Body of pancreas (tissue), 4 donors: ENCODE measurements around the gene METTL24. TPM values are rescaled to one million over a fixed set of nuclear protein-coding genes. Genes with fewer than 3 reads are reported as not detected.

Experiments
- ATAC-seq: fragments of 150-250 bp; one replicate; pipeline ENCODE4 v1.9.1; 2016
- DNase-seq, 4 donors: peaks; one replicate each; pipeline ENCODE4 v3.0.0-alpha.2; 2019
- H3K27ac ChIP-seq, 4 donors: fragments of 200-600 bp; sonication (generic); 1 replicate in 3 of 4; 2 replicates in 1 of 4; pipeline versions ENCODE4 v1.5.1 to v1.6.1; 2016 to 2019; ENCODE audit warnings: mild to moderate bottlenecking in 1 of 4, mixed read lengths in 1 of 4, moderate library complexity in 1 of 4
- H3K27me3 ChIP-seq, 2 donors: fragments of 200-600 bp; sonication (generic); one replicate each; pipeline ENCODE4 v1.6.0; 2016; ENCODE audit warnings: mild to moderate bottlenecking in 1 of 2
- H3K36me3 ChIP-seq, 2 donors: fragments of 200-600 bp; sonication (generic); replicated peaks in 1 of 2; 2 replicates each; pipeline ENCODE4 v1.5.1; 2016; ENCODE audit warnings: low read depth in 2 of 2; ENCODE audit not compliant: insufficient read depth in 1 of 2
- H3K4me1 ChIP-seq: fragments of 200-600 bp; sonication (generic); one replicate; pipeline ENCODE4 v1.6.0; 2016
- H3K4me3 ChIP-seq, 2 donors: fragments of 200-600 bp; sonication (generic); 1 replicate in 1 of 2; 2 replicates in 1 of 2; pipeline ENCODE4 v1.5.1; 2016 to 2019
- H3K9me3 ChIP-seq, 3 donors: fragments of 200-600 bp; sonication (generic); 1 replicate in 2 of 3; 2 replicates in 1 of 3; pipeline ENCODE4 v1.5.1; 2016
- POLR2A ChIP-seq, 3 donors: fragments of 450-650 bp; IDR thresholded peaks; one replicate each; pipeline ENCODE4 v1.6.1; 2016; ENCODE audit warnings: antibody characterized with exemption in 3 of 3, mild to moderate bottlenecking in 2 of 3
- WGBS, 2 donors: methylation state at CpG; one replicate each; pipeline ENCODE4 v1.1.5; 2017; 5-methylcytosine and 5-hydroxymethylcytosine counted together
- intact Hi-C: fragments of 100-400 bp; cut with DNase I; formaldehyde crosslinking; loops from one replicate; pipeline ENCODE4 v1.15.1; 2023
- total RNA-seq, 2 donors: library from RNA; depleted of rRNA; stranded (reverse); fragments of >200 nt; gene quantifications; one replicate each; pipeline ENCODE4 v1.1.0, GENCODE V29; 2016
- TF ChIP-seq, protein P1 (sequence below), 7 experiments: fragments of 450-650 bp in 4 of 7; fragments of 200-600 bp in 3 of 7; sonication (generic) in 3 of 7; IDR thresholded peaks; one replicate each; pipeline ENCODE4 v1.5.1; 2016 to 2019; ENCODE audit warnings: antibody characterized with exemption in 7 of 7

The METTL24 gene
- total RNA-seq, 2 donors from 2014 or later: 2.3 to 4.0 TPM

DNA sequence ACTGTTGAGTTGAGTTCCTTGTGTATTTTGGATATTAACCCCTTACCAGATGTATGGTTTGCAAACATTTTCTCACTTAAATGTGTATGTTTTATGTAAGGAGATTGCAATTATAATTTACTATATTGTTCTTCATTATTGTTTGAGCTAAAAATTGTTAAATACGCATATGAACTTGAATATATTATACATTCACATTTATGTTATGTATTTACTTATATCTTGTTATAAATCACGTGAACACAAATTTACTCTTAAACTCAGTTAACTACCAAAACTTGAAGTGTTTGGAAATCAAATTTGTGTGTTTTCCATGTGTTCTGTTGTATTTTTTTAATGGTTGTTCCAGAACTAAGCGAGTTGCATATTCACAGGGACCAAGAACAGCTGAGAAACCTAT lies 159.6 kb downstream of the METTL24 start:
- intact Hi-C loops: no loop called here
- Histone ChIP-seq H3K27me3 (no peaks in the 10 kb centered on the region), H3K4me3 (no peak overlapping the region), H3K36me3 (peaks cover 0 to 1% of the 10 kb centered on the region in 2 donors), H3K9me3 (no peaks in the 10 kb centered on the region), H3K4me1 (peaks cover 19% of the 10 kb centered on the region), H3K27ac (no peak overlapping the region)
- ATAC-seq (no peak), DNase-seq (no peak)
- TF ChIP-seq, protein P1, sequence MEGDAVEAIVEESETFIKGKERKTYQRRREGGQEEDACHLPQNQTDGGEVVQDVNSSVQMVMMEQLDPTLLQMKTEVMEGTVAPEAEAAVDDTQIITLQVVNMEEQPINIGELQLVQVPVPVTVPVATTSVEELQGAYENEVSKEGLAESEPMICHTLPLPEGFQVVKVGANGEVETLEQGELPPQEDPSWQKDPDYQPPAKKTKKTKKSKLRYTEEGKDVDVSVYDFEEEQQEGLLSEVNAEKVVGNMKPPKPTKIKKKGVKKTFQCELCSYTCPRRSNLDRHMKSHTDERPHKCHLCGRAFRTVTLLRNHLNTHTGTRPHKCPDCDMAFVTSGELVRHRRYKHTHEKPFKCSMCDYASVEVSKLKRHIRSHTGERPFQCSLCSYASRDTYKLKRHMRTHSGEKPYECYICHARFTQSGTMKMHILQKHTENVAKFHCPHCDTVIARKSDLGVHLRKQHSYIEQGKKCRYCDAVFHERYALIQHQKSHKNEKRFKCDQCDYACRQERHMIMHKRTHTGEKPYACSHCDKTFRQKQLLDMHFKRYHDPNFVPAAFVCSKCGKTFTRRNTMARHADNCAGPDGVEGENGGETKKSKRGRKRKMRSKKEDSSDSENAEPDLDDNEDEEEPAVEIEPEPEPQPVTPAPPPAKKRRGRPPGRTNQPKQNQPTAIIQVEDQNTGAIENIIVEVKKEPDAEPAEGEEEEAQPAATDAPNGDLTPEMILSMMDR (IDR thresholded peaks at IDR 0.05): no peak
- no peak for TF ChIP-seq POLR2A (IDR thresholded peaks at IDR 0.05)
- WGBS, 2 donors: 92 to 98% methylated on average over 3 of the region's 3 CpGs

DNA sequence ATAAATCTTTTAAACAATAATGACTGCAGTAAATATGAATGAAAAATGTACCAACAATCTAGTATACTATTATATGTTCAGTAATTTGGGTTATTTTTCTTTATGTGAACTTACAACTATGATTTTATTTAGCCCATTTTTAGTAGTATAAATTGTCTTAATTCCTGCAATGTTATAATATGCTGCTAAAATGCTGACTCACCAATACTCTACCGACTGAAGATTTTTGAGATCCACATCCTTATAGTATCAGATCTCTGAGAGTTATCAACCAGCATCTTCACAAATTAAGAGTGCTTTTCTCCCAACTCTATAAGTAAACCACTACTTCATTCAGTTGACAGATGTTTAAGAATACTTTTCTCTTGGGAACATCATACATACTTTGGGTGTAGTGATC lies 161.3 kb downstream of the METTL24 start:
- Histone ChIP-seq H3K36me3 (peaks cover 0 to 1% of the 10 kb centered on the region in 2 donors), H3K27me3 (no peaks in the 10 kb centered on the region), H3K4me1 (peaks cover 19% of the 10 kb centered on the region), H3K9me3 (no peaks in the 10 kb centered on the region), H3K4me3 (no peak overlapping the region), H3K27ac (no peak overlapping the region)
- WGBS, 2 donors: 81 to 94% methylated on average over 1 of the region's 1 CpG
- ATAC-seq: no peak
- intact Hi-C loops: no loop called here
- TF ChIP-seq, protein P1 (IDR thresholded peaks at IDR 0.05): no peak
- no peak for TF ChIP-seq POLR2A (IDR thresholded peaks at IDR 0.05)
- DNase-seq: no peak

- intact Hi-C loops: no loop called here
- no peak for TF ChIP-seq POLR2A (IDR thresholded peaks at IDR 0.05)
- Histone ChIP-seq H3K36me3 (peaks cover 0 to 1% of the 10 kb centered on the region in 2 donors), H3K9me3 (no peaks in the 10 kb centered on the region), H3K4me1 (peaks cover 8% of the 10 kb centered on the region), H3K27ac (no peak overlapping the region), H3K27me3 (no peaks in the 10 kb centered on the region), H3K4me3 (no peak overlapping the region)
- ATAC-seq (no peak), DNase-seq (no peak)
- 89 to 90% methylated on average over 4 of the region's 4 CpGs for WGBS, 2 donors
Observed at GRCh38 chr6:110195639-110196038, 162.5 kb downstream of the METTL24 start.

Other genes starting within 250 kb of the METTL24 start
- 1 to 10 TPM; 7.5 to 8.9 TPM for gene WASF1, start 178.7 kb downstream of the METTL24 start, total RNA-seq
- gene CDC40, start 177.9 kb downstream of the METTL24 start, total RNA-seq: 10 to 100 TPM in 1 of 2 donors, 1 to 10 TPM in 1; 9.2 to 14.3 TPM
- gene DDO, start 57.2 kb upstream of the METTL24 start, total RNA-seq: 1 to 10 TPM in 1 of 2 donors, not detected in 1; 1.3 TPM
- gene SLC22A16, start 118.3 kb upstream of the METTL24 start, total RNA-seq: not detected